Trophoblast cell (in vitro differentiated cells and primary cell): ENCODE data around the gene POLN.
A peak's percentile ranks its signal among the peaks of the same experiment; 100 is the strongest.

Experiments
- DNase-seq, 2 donors: peaks; one replicate each; pipeline ENCODE4 v3.0.0-alpha.2; 2016
- H2AFZ ChIP-seq: 2 replicates; pipeline ENCODE4 v1.6.1; 2013; ENCODE audit warnings: low read length, moderate library complexity, mild to moderate bottlenecking; ENCODE audit not compliant: insufficient read depth, poor library complexity
- H2AK5ac ChIP-seq: 2 replicates; pipeline ENCODE4 v1.6.1; 2013; ENCODE audit warnings: mild to moderate bottlenecking, low read length
- H2BK120ac ChIP-seq: 2 replicates; pipeline ENCODE4 v1.6.1; 2013; ENCODE audit warnings: low read length, mild to moderate bottlenecking, moderate library complexity; ENCODE audit not compliant: insufficient read depth, poor library complexity
- H2BK12ac ChIP-seq: 2 replicates; pipeline ENCODE4 v1.6.1; 2013; ENCODE audit warnings: mild to moderate bottlenecking, low read length, moderate library complexity
- H2BK5ac ChIP-seq: 2 replicates; pipeline ENCODE4 v1.6.1; 2013; ENCODE audit warnings: low read length, low read depth, moderate library complexity, mild to moderate bottlenecking; ENCODE audit not compliant: poor library complexity
- H3K14ac ChIP-seq: 2 replicates; pipeline ENCODE4 v1.6.1; 2013; ENCODE audit warnings: mild to moderate bottlenecking, low read length
- H3K18ac ChIP-seq: 2 replicates; pipeline ENCODE4 v1.6.1; 2013; ENCODE audit warnings: mild to moderate bottlenecking, low read length
- H3K23ac ChIP-seq: 2 replicates; pipeline ENCODE4 v1.6.1; 2013; ENCODE audit warnings: low read length
- H3K27ac ChIP-seq: 2 replicates; pipeline ENCODE4 v1.5.1; 2013; ENCODE audit warnings: low read depth, mild to moderate bottlenecking, inconsistent platforms, low read length, moderate library complexity
- H3K27me3 ChIP-seq: 2 replicates; pipeline ENCODE4 v1.6.1; 2013; ENCODE audit warnings: inconsistent platforms, mild to moderate bottlenecking, low read length, moderate library complexity; ENCODE audit not compliant: insufficient read depth
- H3K36me3 ChIP-seq, 2 experiments: 1 replicate in 1 of 2; 2 replicates in 1 of 2; pipeline ENCODE4 v1.6.1; 2013; ENCODE audit warnings: low read length in 2 of 2, mild to moderate bottlenecking in 2 of 2, moderate library complexity in 1 of 2; ENCODE audit not compliant: insufficient read depth in 2 of 2, control insufficient read depth in 1 of 2
- H3K4ac ChIP-seq: 2 replicates; pipeline ENCODE4 v1.6.1; 2013; ENCODE audit warnings: low read depth, mild to moderate bottlenecking, low read length, moderate library complexity
- H3K4me1 ChIP-seq, 2 experiments: 1 replicate in 1 of 2; 2 replicates in 1 of 2; pipeline ENCODE4 v1.6.1; 2013; ENCODE audit warnings: low read length in 2 of 2, mild to moderate bottlenecking in 2 of 2, moderate library complexity in 1 of 2; ENCODE audit not compliant: insufficient read depth in 2 of 2, control insufficient read depth in 1 of 2
- H3K4me2 ChIP-seq: 2 replicates; pipeline ENCODE4 v1.6.1; 2013; ENCODE audit warnings: inconsistent platforms, mild to moderate bottlenecking, low read length, moderate library complexity
- H3K4me3 ChIP-seq: 2 replicates; pipeline ENCODE4 v1.5.1; 2013; ENCODE audit warnings: mild to moderate bottlenecking, low read depth, low read length, inconsistent platforms
- H3K79me1 ChIP-seq: one replicate; pipeline ENCODE4 v1.6.1; 2013; ENCODE audit warnings: low read length
- H3K79me2 ChIP-seq: 2 replicates; pipeline ENCODE4 v1.6.1; 2013; ENCODE audit warnings: low read length, mild to moderate bottlenecking; ENCODE audit not compliant: control insufficient read depth, insufficient read depth, poor library complexity
- H3K9ac ChIP-seq: 2 replicates; pipeline ENCODE4 v1.6.1; 2013; ENCODE audit warnings: mild to moderate bottlenecking, low read length
- H3K9me3 ChIP-seq: 2 replicates; pipeline ENCODE4 v1.6.1; 2013; ENCODE audit warnings: low read depth, mild to moderate bottlenecking, control low read depth, inconsistent platforms, low read length; ENCODE audit not compliant: insufficient read depth
- H4K12ac ChIP-seq: 2 replicates; pipeline ENCODE4 v1.6.1; 2013; ENCODE audit warnings: low read depth, mild to moderate bottlenecking, low read length, moderate library complexity
- H4K8ac ChIP-seq: 2 replicates; pipeline ENCODE4 v1.6.1; 2013; ENCODE audit warnings: low read depth, mild to moderate bottlenecking, low read length, moderate library complexity
- H4K91ac ChIP-seq: one replicate; pipeline ENCODE4 v1.6.1; 2013; ENCODE audit warnings: low read depth, mild to moderate bottlenecking, low read length, moderate library complexity
- WGBS: extraction: QIAGEN DNeasy Blood & Tissue Kit; methylation state at CpG from one replicate; pipeline ENCODE4 v1.1.7; 2013; ENCODE audit warnings: missing lambda C conversion rate; ENCODE audit not compliant: insufficient read length, insufficient coverage; ENCODE audit errors: extremely low coverage; 5-methylcytosine and 5-hydroxymethylcytosine counted together

POLN gene

DNA sequence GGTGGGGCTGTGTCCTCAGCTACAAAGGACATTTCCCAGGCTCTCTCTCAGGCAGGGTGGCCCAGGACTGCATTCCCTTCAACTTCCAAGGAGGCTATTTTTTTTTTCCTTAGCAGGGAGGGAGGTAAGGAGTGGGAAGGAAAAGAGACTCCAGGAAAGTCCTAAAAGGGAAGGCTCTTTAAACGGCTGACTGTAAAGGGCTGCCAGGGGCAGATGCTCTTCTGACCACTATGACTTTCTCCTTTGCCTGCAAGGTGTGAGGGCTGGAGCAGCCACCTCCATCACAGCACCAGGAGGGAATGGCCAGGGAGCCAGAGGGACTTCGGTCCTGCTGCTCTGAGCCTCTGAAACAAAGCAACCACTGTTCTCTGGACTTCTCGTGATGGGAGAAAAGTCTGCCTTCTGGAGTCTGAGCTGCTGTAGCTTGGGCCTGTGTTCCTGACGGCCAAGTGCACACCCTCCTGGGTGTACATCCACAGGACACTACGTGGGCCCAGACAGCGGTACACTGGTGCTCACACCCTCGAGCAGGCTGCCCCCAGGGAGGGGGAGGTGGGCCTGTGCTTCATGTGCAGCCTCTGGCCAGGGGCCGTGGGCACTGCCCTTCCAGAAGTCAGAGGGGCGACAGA is 164.9 kb downstream of the POLN start:
- Histone ChIP-seq H4K91ac (no peak overlapping the region), H3K27ac (no peak overlapping the region), H2AFZ (no peak overlapping the region), H3K18ac (no peak overlapping the region), H4K12ac (no peak overlapping the region), H3K23ac (no peak overlapping the region), H2BK5ac (no peak overlapping the region), H2AK5ac (no peak overlapping the region), H3K36me3 (no peaks in the 10 kb centered on the region), H3K79me2 (no peaks in the 10 kb centered on the region), H3K14ac (no peak overlapping the region), H3K4me1 (peaks cover 1 to 3% of the 10 kb centered on the region in 2 experiments), H2BK120ac (no peak overlapping the region), H3K27me3 (no peaks in the 10 kb centered on the region), H3K9me3 (peaks cover 4% of the 10 kb centered on the region), H4K8ac (no peak overlapping the region), H3K79me1 (no peaks in the 10 kb centered on the region), H3K4me3 (no peak overlapping the region), H2BK12ac (no peak overlapping the region), H3K9ac (no peak overlapping the region), H3K4ac (no peak overlapping the region), H3K4me2 (no peak overlapping the region)
- no CpG with 5 or more reads among the region's 9 CpGs for WGBS
- DNase-seq, result no peak

DNA sequence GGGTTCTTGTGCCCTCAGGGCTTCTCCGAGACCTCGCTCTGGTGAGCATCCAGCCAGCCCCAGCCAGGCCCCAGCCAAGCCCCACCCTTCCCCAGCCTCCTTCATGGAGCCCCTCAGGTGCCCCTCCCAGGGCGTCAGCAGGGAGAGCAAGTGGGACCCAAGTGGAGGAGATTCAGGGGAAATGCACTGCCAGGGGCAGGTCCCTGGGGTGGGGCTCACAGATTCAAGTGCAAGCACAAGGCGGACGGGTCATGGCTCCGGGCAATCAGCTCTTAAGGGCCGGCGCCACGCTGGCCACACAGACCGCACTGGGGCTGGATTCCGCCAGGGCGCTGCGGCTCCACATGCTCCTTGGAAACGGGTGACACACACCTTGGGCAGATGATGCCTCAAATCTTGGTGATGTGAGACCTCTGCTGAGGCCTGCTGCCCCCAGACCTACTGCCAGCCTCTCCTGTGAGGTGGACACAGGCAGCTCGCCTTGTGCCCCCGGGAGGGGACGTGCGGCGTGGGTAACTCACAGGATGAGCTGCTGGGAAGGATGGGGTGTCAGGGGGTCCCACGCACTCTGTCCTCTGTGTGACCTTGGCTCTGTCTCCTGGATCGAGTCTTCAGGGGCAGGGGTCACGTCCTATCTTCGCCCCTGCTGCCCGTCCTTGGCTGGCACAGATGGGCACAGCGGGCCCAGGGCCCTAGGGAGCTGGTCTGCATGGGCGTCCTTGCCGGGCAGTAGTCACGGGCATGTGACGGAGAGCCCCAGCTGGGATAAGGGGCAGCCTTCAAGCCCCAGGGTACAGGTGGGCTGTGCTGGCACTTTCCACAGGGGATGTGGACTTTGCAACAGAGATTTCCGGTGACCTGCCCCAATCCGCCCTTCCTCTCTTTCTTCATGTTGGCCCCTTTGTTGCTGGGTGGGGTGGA is 165.7 kb downstream of the POLN start:
- Histone ChIP-seq H3K14ac (no peak overlapping the region), H2BK5ac (no peak overlapping the region), H3K4ac (no peak overlapping the region), H3K9me3 (peaks cover 4% of the 10 kb centered on the region), H3K36me3 (no peaks in the 10 kb centered on the region), H3K79me1 (no peaks in the 10 kb centered on the region), H2BK120ac (no peak overlapping the region), H3K23ac (no peak overlapping the region), H4K91ac (no peak overlapping the region), H3K9ac (no peak overlapping the region), H3K27me3 (no peaks in the 10 kb centered on the region), H2BK12ac (no peak overlapping the region), H4K12ac (no peak overlapping the region), H3K4me1 (peaks cover 8 to 10% of the 10 kb centered on the region in 2 experiments), H4K8ac (no peak overlapping the region), H3K27ac (no peak overlapping the region), H3K79me2 (no peaks in the 10 kb centered on the region), H2AFZ (no peak overlapping the region), H3K4me2 (no peak overlapping the region), H2AK5ac (no peak overlapping the region), H3K18ac (no peak overlapping the region), H3K4me3 (peak overlapping the region; percentile 10)
- WGBS, result no CpG with 5 or more reads among the region's 31 CpGs
- no peak for DNase-seq

DNA sequence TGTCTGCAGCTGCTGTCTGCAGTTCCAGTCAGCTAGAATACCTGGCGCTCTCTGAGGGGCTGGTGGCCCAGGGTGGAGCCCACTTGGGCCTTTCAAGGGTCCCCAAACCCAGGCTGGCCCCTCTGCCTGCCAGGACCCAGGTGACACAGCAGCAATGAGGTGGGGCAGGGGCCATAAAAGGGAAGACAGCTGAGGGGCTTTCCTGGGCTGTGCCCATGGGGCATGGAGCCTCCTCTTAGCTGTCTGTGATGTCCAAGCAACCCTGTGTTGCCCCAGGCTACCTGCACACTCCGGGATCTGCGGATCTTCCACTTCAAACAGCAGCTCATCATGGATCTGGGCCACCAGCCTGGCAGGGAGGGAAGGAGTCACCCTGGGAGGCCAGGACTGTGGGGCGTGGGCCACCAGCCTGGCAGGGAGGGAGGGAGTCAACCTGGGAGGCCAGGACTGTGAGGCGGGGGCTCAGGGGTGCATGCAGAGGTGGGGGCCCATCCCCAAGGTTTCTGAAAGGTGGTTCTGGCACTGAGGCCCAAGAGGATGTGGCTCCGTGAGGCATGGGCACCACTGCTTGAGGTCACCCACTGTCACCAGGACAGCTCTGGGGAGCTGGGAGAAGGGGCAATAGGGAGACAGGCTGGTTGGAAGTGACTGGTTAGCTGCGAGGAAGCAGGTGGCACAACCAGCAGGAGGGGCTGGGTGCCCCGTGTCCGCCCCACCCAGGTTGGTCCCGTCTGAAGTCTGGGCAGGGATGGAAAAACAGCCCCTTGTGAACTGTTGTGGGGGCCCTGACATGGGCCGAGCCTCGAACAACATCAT is 166.5 kb downstream of the POLN start:
- no peak overlapping the region for H3K9ac ChIP-seq
- no peaks in the 10 kb centered on the region for H3K27me3 ChIP-seq
- H3K9me3 ChIP-seq, result peaks cover 4% of the 10 kb centered on the region
- H2BK12ac ChIP-seq, result no peak overlapping the region
- H4K12ac ChIP-seq, result no peak overlapping the region
- H3K4me1 ChIP-seq, result peaks cover 8 to 10% of the 10 kb centered on the region in 2 experiments
- no peak for DNase-seq
- H3K4me2 ChIP-seq, result no peak overlapping the region
- no peaks in the 10 kb centered on the region for H3K36me3 ChIP-seq
- no peak overlapping the region for H3K4me3 ChIP-seq
- H3K14ac ChIP-seq, result no peak overlapping the region
- no peak overlapping the region for H2AK5ac ChIP-seq
- no peak overlapping the region for H4K8ac ChIP-seq
- no peak overlapping the region for H2BK120ac ChIP-seq
- no peak overlapping the region for H3K4ac ChIP-seq
- H3K18ac ChIP-seq, result no peak overlapping the region
- no peak overlapping the region for H2BK5ac ChIP-seq
- no peak overlapping the region for H2AFZ ChIP-seq
- WGBS, result no CpG with 5 or more reads among the region's 12 CpGs
- H4K91ac ChIP-seq, result no peak overlapping the region
- no peak overlapping the region for H3K27ac ChIP-seq
- no peaks in the 10 kb centered on the region for H3K79me2 ChIP-seq
- no peak overlapping the region for H3K23ac ChIP-seq
- H3K79me1 ChIP-seq, result no peaks in the 10 kb centered on the region

DNA sequence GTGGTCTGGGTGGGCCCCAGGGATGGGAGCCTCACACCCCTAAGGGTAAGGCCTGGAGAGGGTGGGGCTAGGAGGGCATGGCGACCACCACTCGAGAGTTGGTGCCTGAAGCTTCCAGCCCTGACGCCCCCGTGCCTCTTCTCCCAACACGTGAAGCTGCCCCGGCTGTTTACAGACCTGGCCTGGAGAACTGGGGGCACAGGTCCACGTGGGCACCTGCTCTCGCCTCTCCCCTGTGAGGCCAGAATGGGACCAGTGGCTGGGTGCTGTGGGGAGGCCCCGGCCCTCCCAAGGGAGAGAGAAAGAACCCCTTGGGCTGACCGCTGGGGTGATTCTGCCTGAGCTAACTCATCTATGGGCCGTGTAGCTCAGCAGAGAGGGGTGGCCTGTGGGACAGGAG is 167.3 kb downstream of the POLN start:
- Histone ChIP-seq H3K27ac (no peak overlapping the region), H3K4me3 (no peak overlapping the region), H3K79me1 (no peaks in the 10 kb centered on the region), H3K14ac (no peak overlapping the region), H3K4me2 (no peak overlapping the region), H3K9me3 (peaks cover 4% of the 10 kb centered on the region), H4K91ac (no peak overlapping the region), H2AK5ac (no peak overlapping the region), H3K23ac (no peak overlapping the region), H4K8ac (no peak overlapping the region), H3K79me2 (no peaks in the 10 kb centered on the region), H3K36me3 (no peaks in the 10 kb centered on the region), H3K4me1 (peaks cover 8 to 10% of the 10 kb centered on the region in 2 experiments), H3K18ac (no peak overlapping the region), H3K9ac (no peak overlapping the region), H3K4ac (no peak overlapping the region), H2BK5ac (no peak overlapping the region), H3K27me3 (no peaks in the 10 kb centered on the region), H2BK12ac (no peak overlapping the region), H2BK120ac (no peak overlapping the region), H4K12ac (no peak overlapping the region), H2AFZ (no peak overlapping the region)
- WGBS, result no CpG with 5 or more reads among the region's 11 CpGs
- no peak for DNase-seq
